Naive B cell (primary cell): Measurements from ENCODE around the gene MEF2D. TPM values are rescaled to one million over a fixed set of nuclear protein-coding genes. Genes with fewer than 3 reads are reported as not detected.

Experiments used
- ATAC-seq, 2 donors: fragments of 150-1000 bp; cut with Tn5 transposase; 2 replicates each; pipeline ENCODE4 v1.10.0; 2021; ENCODE audit warnings: low read depth in 2 of 2, mild to moderate bottlenecking in 2 of 2, moderate library complexity in 2 of 2
- DNase-seq: peaks from one replicate; pipeline ENCODE4 v3.0.0; 2022
- H3K27ac Mint-ChIP-seq, 6 donors: one replicate each; pipeline ENCODE4 v1.8.0; 2020 to 2022; ENCODE audit warnings: mild to moderate bottlenecking in 6 of 6, mixed read lengths in 6 of 6, moderate library complexity in 5 of 6, inconsistent platforms in 2 of 6
- H3K27me3 Mint-ChIP-seq, 3 donors: one replicate each; pipeline ENCODE4 v1.8.0; 2021 to 2022; ENCODE audit warnings: mixed read lengths in 3 of 3, mild to moderate bottlenecking in 1 of 3
- H3K36me3 Mint-ChIP-seq, 2 donors: one replicate each; pipeline ENCODE4 v1.8.0; 2020 to 2022; ENCODE audit warnings: mixed read lengths in 2 of 2, inconsistent platforms in 1 of 2, mild to moderate bottlenecking in 1 of 2
- H3K4me1 Mint-ChIP-seq, 3 donors: one replicate each; pipeline ENCODE4 v1.8.0; 2020 to 2022; ENCODE audit warnings: mixed read lengths in 3 of 3, inconsistent platforms in 1 of 3, mild to moderate bottlenecking in 1 of 3, moderate library complexity in 1 of 3
- H3K4me3 Mint-ChIP-seq, 8 donors: one replicate each; pipeline ENCODE4 v1.8.0; 2020 to 2022; ENCODE audit warnings: mild to moderate bottlenecking in 8 of 8, mixed read lengths in 8 of 8, moderate library complexity in 8 of 8, inconsistent platforms in 2 of 8
- H3K9me3 Mint-ChIP-seq, 7 donors: one replicate each; pipeline ENCODE4 v1.8.0; 2020 to 2022; ENCODE audit warnings: mixed read lengths in 7 of 7, mild to moderate bottlenecking in 5 of 7, inconsistent platforms in 2 of 7, moderate library complexity in 1 of 7
- polyA plus RNA-seq, 6 donors: library from polyadenylated mRNA; unstranded; fragments of 300-500 nt; fragmentation: Illumina TruSeq; gene quantifications; one replicate each; pipeline ENCODE4 v1.2.3, GENCODE V29; 2021; ENCODE audit warnings: low read depth in 6 of 6

Gene MEF2D
- polyA plus RNA-seq, 6 donors from 2014 or later, result 6.9 to 15.8 (median 9.1) TPM

- peaks cover 5 to 6% (median 6%) of the 10 kb centered on the region in 3 donors for H3K4me1 Mint-ChIP-seq
- H3K4me3 Mint-ChIP-seq, result no peak overlapping the region
- peak; percentile 68 to 80 for ATAC-seq
- no peaks in the 10 kb centered on the region for H3K9me3 Mint-ChIP-seq
- H3K36me3 Mint-ChIP-seq, result no peaks in the 10 kb centered on the region
- DNase-seq, result peak; percentile 71
- H3K27me3 Mint-ChIP-seq, result peaks cover 60 to 73% (median 67%) of the 10 kb centered on the region in 3 donors
- H3K27ac Mint-ChIP-seq, result peak overlapping the region in 1 of 6 donors; percentile 30
Observed at GRCh38 chr1:156445789-156446263, 54.7 kb downstream of the MEF2D start.

GRCh38 chr1:156444407-156445001 lies 56.1 kb downstream of the MEF2D start:
- no peak overlapping the region for H3K27ac Mint-ChIP-seq
- DNase-seq, result peak; percentile 30
- no peaks in the 10 kb centered on the region for H3K9me3 Mint-ChIP-seq
- H3K4me3 Mint-ChIP-seq, result no peak overlapping the region
- ATAC-seq, result peak; percentile 45 to 56
- peaks cover 5 to 6% (median 6%) of the 10 kb centered on the region in 3 donors for H3K4me1 Mint-ChIP-seq
- peaks cover 72 to 86% (median 80%) of the 10 kb centered on the region in 3 donors for H3K27me3 Mint-ChIP-seq
- no peaks in the 10 kb centered on the region for H3K36me3 Mint-ChIP-seq

- H3K4me3 Mint-ChIP-seq, result no peak overlapping the region
- H3K27me3 Mint-ChIP-seq, result peaks cover 75 to 89% (median 87%) of the 10 kb centered on the region in 3 donors
- no peaks in the 10 kb centered on the region for H3K36me3 Mint-ChIP-seq
- ATAC-seq, result no peak
- H3K9me3 Mint-ChIP-seq, result peaks cover 0 to 4% (median 0%) of the 10 kb centered on the region in 7 donors
- no peak for DNase-seq
- peaks cover 6 to 16% (median 9%) of the 10 kb centered on the region in 3 donors for H3K4me1 Mint-ChIP-seq
- no peak overlapping the region for H3K27ac Mint-ChIP-seq
Observed at GRCh38 chr1:156443286-156443685, 57.3 kb downstream of the MEF2D start.

DNA sequence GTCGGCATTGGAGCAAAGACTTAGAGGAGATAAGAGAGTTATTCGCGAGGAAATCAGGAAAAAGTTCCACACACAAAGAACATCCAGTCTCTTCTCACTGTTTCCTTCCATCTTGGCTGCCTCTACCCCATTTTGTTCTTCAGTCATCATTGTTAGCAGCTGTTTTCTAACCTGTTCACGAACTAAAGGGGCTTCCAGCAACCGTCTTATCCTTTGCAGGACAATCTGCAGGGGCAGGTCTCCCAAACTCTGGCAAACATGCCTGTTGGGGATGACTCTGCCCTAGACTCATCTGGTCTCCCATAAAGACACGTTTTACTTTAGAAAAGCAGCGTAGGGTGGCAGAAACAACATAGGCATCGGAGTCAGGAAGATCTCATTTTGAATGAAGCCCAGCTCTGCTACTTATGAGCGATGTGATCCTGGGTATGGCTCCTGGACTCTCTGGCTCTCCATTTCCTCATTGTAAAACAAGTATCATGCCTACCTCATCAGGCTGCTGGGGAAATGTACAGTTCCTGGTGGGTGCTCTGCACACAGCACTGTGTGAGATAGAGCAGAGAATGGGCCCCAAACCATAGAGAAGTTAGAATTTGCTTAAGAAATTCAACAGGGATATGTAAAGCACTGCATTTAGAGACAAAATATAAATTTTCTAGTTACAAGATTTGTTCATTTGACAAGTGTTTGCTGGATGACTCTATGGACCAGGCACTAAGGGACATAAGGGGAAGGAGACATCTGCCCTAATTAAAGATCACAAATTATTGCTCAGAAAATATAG lies 59.7 kb downstream of the MEF2D start:
- DNase-seq (no peak), ATAC-seq (no peak)
- H3K27ac Mint-ChIP-seq, result no peak overlapping the region

GRCh38 chr1:156439777-156440183 lies 60.8 kb downstream of the MEF2D start:
- DNase-seq (no peak), ATAC-seq (no peak)
- Mint-ChIP-seq H3K9me3 (peaks cover 0 to 6% (median 0%) of the 10 kb centered on the region in 7 donors), H3K27me3 (peaks cover 76 to 93% (median 92%) of the 10 kb centered on the region in 3 donors), H3K27ac (no peak overlapping the region), H3K36me3 (peaks cover 0 to 9% of the 10 kb centered on the region in 2 donors), H3K4me1 (peaks cover 24 to 40% (median 28%) of the 10 kb centered on the region in 3 donors), H3K4me3 (peak overlapping the region in 2 of 8 donors; percentile 5 to 31)

More for the DNA sequence above, 59.7 kb downstream of the MEF2D start:
- H3K36me3 Mint-ChIP-seq, result peaks cover 0 to 3% of the 10 kb centered on the region in 2 donors
- peaks cover 0 to 6% (median 0%) of the 10 kb centered on the region in 7 donors for H3K9me3 Mint-ChIP-seq
- peaks cover 72 to 90% (median 87%) of the 10 kb centered on the region in 3 donors for H3K27me3 Mint-ChIP-seq
- H3K4me1 Mint-ChIP-seq, result peaks cover 21 to 33% (median 23%) of the 10 kb centered on the region in 3 donors
- no peak overlapping the region for H3K4me3 Mint-ChIP-seq

DNA sequence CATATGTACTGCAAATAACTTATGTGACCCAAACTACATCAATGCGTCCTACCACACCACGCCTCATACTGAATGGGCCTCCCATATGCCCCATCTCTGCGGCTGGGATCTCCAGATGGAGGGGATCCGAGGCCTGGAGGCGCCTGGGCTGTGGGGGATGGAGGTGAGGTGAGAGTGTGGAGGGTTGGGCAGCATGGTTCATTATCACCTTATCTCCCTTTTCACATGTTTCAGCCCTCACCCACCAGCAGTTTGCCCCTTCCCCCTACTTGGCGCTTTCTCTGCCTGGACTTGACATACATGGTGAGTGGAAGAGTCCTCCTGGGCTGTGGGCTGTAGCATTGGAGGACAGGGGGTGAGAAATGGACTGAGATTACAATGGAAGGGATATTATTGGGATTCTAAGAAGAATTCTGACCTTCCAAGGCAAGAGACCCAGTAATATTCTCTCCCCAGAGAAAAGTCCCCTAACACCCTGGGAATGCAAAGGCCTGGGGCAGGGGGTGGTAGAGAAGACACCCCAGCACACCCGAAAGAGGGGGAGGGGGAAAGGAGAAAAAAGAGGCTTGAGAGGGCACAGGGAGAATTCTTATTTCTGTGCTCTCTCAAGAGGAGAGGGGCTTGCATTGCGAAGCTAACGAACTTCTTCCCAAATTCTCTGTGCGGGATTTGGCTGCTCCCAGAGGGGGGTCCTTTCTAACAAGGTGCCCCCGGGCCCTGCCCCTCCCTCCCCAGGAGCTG lies 61.4 kb downstream of the MEF2D start:
- Mint-ChIP-seq H3K4me3 (no peak overlapping the region), H3K27me3 (peaks cover 75 to 93% (median 92%) of the 10 kb centered on the region in 3 donors), H3K27ac (peak overlapping the region in 1 of 6 donors; percentile 59), H3K9me3 (peaks cover 0 to 6% (median 0%) of the 10 kb centered on the region in 7 donors), H3K36me3 (peaks cover 0 to 9% of the 10 kb centered on the region in 2 donors), H3K4me1 (peaks cover 24 to 40% (median 28%) of the 10 kb centered on the region in 3 donors)
- no peak for ATAC-seq
- no peak for DNase-seq

DNA sequence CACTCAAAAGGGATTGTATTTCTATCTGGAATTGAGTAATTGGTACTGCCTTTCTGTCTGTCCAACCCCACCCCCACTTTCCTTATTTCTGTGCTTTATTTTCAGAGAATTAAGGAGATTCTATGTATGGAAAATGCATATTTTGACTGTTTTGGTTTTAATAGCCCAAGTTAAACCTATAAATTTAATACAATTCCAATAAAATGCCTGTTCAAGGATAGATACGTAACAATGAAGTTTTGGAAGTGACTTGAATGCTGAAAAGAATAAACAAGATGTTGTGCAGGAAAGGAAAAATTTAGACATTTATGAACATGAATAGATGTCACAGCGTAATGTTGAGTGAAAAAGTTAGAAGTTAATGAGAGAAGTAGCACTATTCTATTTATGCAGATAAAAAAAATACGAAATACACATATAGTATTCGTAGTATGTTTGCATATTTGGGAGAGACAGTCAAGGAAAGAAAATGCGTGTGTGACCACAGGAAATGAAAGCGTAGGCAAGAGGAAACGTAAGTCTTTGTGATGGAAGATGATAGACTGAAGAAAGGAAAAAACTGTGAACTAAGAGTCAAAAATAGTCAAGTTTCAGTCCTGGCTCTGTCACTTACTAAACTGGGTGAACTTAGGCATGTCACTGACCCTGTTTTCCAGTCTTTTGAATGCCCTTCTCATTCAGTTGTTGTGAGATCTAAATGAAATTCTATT lies 62.1 kb downstream of the MEF2D start:
- H3K27ac Mint-ChIP-seq, result no peak overlapping the region
- H3K36me3 Mint-ChIP-seq, result peaks cover 0 to 9% of the 10 kb centered on the region in 2 donors
- peaks cover 0 to 6% (median 0%) of the 10 kb centered on the region in 7 donors for H3K9me3 Mint-ChIP-seq
- DNase-seq (no peak), ATAC-seq (no peak)
- H3K4me3 Mint-ChIP-seq, result peak overlapping the region in 1 of 8 donors; percentile 44
- H3K27me3 Mint-ChIP-seq, result peaks cover 75 to 96% (median 94%) of the 10 kb centered on the region in 3 donors
- H3K4me1 Mint-ChIP-seq, result peaks cover 24 to 40% (median 28%) of the 10 kb centered on the region in 3 donors

DNA sequence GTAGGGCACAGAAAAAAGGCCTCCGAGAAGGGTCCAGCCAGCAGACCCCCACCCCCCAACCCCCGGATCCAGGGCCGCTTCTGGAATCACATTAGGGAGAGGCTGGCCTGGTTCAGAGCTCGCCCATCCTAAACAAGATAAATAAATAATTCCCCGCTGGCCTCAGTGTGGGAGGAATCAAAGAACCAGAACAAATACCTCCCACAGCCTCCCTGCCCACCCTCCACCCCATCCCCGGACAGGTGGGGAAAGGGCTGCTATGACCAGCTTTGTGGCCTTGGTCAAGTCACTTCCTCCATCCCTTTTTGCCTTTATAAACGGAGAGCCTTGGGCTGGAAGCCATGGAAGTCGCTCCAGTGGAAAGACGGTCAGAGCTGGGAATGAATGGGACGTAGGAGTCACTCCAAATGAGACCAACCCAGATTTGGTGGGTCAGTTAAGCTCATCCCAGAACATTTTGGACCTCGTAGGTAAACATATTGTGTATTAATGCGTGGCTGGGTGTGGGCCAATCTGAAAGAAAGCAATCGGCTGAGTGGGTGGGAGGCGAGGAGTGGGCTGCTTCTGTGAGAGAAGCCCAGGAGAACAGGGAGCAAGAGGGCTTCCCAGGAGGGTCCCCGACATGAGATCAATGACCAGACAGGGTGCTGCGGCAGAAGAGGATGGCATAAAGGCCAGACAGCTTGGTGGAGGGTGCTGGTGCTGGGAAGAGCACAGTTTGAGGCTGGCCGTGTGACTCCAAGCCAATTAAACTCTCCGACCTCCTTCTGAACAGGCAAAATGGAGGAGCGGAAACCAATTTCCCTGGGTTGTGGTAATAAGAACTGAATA lies 63.3 kb downstream of the MEF2D start:
- DNase-seq (no peak), ATAC-seq (no peak)
- H3K4me3 Mint-ChIP-seq, result peak overlapping the region in 7 of 8 donors; percentile 10 to 86 (median 69)
- peak overlapping the region in 2 of 6 donors; percentile 57 to 73 for H3K27ac Mint-ChIP-seq
- H3K4me1 Mint-ChIP-seq, result peaks cover 24 to 44% (median 28%) of the 10 kb centered on the region in 3 donors
- peaks cover 0 to 6% (median 0%) of the 10 kb centered on the region in 7 donors for H3K9me3 Mint-ChIP-seq
- peaks cover 81 to 100% (median 99%) of the 10 kb centered on the region in 3 donors for H3K27me3 Mint-ChIP-seq
- H3K36me3 Mint-ChIP-seq, result peaks cover 0 to 9% of the 10 kb centered on the region in 2 donors

- Mint-ChIP-seq H3K27ac (peak overlapping the region in 1 of 6 donors; percentile 40), H3K4me3 (peak overlapping the region; percentile 41 to 93 (median 82)), H3K9me3 (peaks cover 0 to 6% (median 0%) of the 10 kb centered on the region in 7 donors), H3K27me3 (peaks cover 81 to 100% (median 99%) of the 10 kb centered on the region in 3 donors), H3K36me3 (peaks cover 0 to 9% of the 10 kb centered on the region in 2 donors), H3K4me1 (peaks cover 24 to 44% (median 28%) of the 10 kb centered on the region in 3 donors)
- DNase-seq, result no peak
- peak; percentile 24 to 25 for ATAC-seq
Observed at GRCh38 chr1:156436141-156437036, 64.2 kb downstream of the MEF2D start.

DNA sequence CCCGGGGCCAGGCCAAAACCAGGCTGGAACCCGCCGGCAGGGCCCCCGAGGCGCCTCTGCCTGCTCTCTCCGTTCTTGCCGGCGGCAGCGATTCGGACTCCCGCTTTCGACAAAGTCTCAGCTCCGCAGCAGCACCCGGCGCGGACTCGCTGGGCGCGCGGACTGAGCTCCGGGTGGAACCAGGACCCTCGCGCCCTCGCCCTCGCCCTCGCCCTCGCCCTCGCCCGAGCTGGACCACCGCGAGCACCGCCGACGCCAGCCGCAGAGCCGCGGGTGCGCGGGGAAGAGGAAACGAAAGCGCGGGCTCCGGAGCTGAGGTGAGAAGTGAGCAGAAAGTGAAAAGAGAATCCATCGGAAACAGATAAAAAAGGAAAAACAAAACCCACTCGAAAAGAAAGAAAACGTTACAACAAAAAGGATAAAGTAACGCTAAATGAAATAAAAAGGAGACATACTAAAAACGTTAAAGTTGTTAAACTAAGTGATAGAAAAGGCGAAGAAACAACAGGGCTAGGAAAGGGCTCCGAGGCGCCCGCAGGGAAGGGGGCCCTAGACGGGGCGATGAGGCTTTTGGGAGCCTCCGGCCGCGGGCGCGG lies 64.9 kb downstream of the MEF2D start:
- peaks cover 74 to 99% (median 97%) of the 10 kb centered on the region in 3 donors for H3K27me3 Mint-ChIP-seq
- H3K9me3 Mint-ChIP-seq, result peaks cover 0 to 6% (median 0%) of the 10 kb centered on the region in 7 donors
- H3K4me3 Mint-ChIP-seq, result peak overlapping the region; percentile 79 to 93 (median 88)
- DNase-seq (peak; percentile 56), ATAC-seq (peak; percentile 79)
- peaks cover 24 to 44% (median 28%) of the 10 kb centered on the region in 3 donors for H3K4me1 Mint-ChIP-seq
- H3K27ac Mint-ChIP-seq, result peak overlapping the region in 5 of 6 donors; percentile 9 to 93 (median 76)
- peaks cover 0 to 9% of the 10 kb centered on the region in 2 donors for H3K36me3 Mint-ChIP-seq
